A673 (cell line): ENCODE measurements around the gene HDGF. TPM values are rescaled to one million over a fixed set of nuclear protein-coding genes. Genes with fewer than 3 reads are reported as not detected.
A peak's percentile ranks its signal among the peaks of the same experiment; 100 is the strongest.

Experiments used
- BruUV-seq: library from RNA; stranded (reverse); fragments of 400-500 nt; replicated peaks from 2 replicates; lab custom pipeline; 2021; lab: Mats Ljungman, UMichigan
- CTCF ChIA-PET: fragments of 300-600 bp; sonication (Branson Sonifier 250); formaldehyde crosslinking; loops from one replicate; lab custom pipeline; 2022; ENCODE audit warnings: antibody characterized with exemption; lab: Charles Lee
- POLR2A ChIA-PET: fragments of 300-600 bp; sonication (Branson Sonifier 250); formaldehyde crosslinking; loops from one replicate; lab custom pipeline; 2022; ENCODE audit warnings: antibody characterized with exemption; ENCODE audit not compliant: low non-redundant PET; lab: Charles Lee
- DNase-seq: peaks from one replicate; pipeline ENCODE4 v3.0.0-alpha.2; 2015; ENCODE audit warnings: low spot score
- H3K27ac ChIP-seq: fragments of 200-600 bp; sonication (generic); 2 replicates; pipeline ENCODE4 v1.5.1; 2016; ENCODE audit warnings: mixed run types, low read depth, mild to moderate bottlenecking, mixed read lengths, antibody characterized with exemption, low read length; ENCODE audit not compliant: poor library complexity, severe bottlenecking
- H3K27me3 ChIP-seq: fragments of 200-600 bp; sonication (generic); replicated peaks from 2 replicates; pipeline ENCODE4 v1.6.1; 2017; ENCODE audit warnings: mixed run types, low read depth, mild to moderate bottlenecking, mixed read lengths, antibody characterized with exemption, low read length; ENCODE audit not compliant: insufficient read depth, poor library complexity
- H3K36me3 ChIP-seq: fragments of 200-600 bp; sonication (generic); 2 replicates; pipeline ENCODE4 v1.6.1; 2016; ENCODE audit warnings: mixed run types, mild to moderate bottlenecking, mixed read lengths, antibody characterized with exemption, low read length; ENCODE audit not compliant: insufficient read depth, poor library complexity, severe bottlenecking
- H3K4me1 ChIP-seq: fragments of 200-600 bp; sonication (generic); 2 replicates; pipeline ENCODE4 v1.6.1; 2017; ENCODE audit warnings: mixed run types, mild to moderate bottlenecking, mixed read lengths, antibody characterized with exemption, low read length; ENCODE audit not compliant: insufficient read depth, poor library complexity, severe bottlenecking
- H3K4me3 ChIP-seq: fragments of 200-600 bp; sonication (generic); 2 replicates; pipeline ENCODE4 v1.5.1; 2016; ENCODE audit warnings: low read depth, mixed run types, mild to moderate bottlenecking, mixed read lengths, low read length; ENCODE audit not compliant: poor library complexity, severe bottlenecking
- H3K9me3 ChIP-seq: fragments of 200-600 bp; sonication (generic); 2 replicates; pipeline ENCODE4 v1.6.1; 2016; ENCODE audit warnings: mixed run types, low read depth, mild to moderate bottlenecking, mixed read lengths, antibody characterized with exemption, low read length; ENCODE audit not compliant: poor library complexity, severe bottlenecking
- CTCF ChIP-seq: fragments of 300-800, 200-600 bp; sonication (generic); conservative IDR thresholded peaks from 2 replicates; pipeline ENCODE4 v1.5.1; 2017; ENCODE audit warnings: low read depth, mild to moderate bottlenecking, antibody characterized with exemption, low read length, moderate library complexity, mixed read lengths
- EZH2 ChIP-seq: fragments of 200-600 bp; sonication (generic); IDR thresholded peaks from 2 replicates; pipeline ENCODE4 v1.6.1; 2017; ENCODE audit warnings: borderline replicate concordance, low read depth, mild to moderate bottlenecking, mixed read lengths, antibody characterized with exemption, low read length; ENCODE audit not compliant: poor library complexity, severe bottlenecking
- intact Hi-C: fragments of 100-400 bp; cut with micrococcal nuclease; formaldehyde crosslinking; loops from one replicate; pipeline ENCODE4 v1.10.0; 2022; ENCODE audit not compliant: unreplicated experiment
- total RNA-seq: library from RNA; stranded (reverse); gene quantifications from 2 replicates; pipeline ENCODE4 v1.2.3, GENCODE V29; 2021

HDGF gene
- total RNA-seq, 1 experiment from 2014 or later, result 536 TPM

GRCh38 chr1:156772728-156773497 is 21.4 kb upstream of the HDGF start:
- TF ChIP-seq CTCF (no peak), EZH2 (no peak)
- no TSS peak for BruUV-seq
- H3K4me3 ChIP-seq, result no peak overlapping the region
- CTCF ChIA-PET, result no interaction called here
- no peak for DNase-seq
- intact Hi-C loops, result no loop called here
- no peaks in the 10 kb centered on the region for H3K9me3 ChIP-seq
- H3K27me3 ChIP-seq, result no peaks in the 10 kb centered on the region
- H3K4me1 ChIP-seq, result peaks cover 15% of the 10 kb centered on the region
- peak overlapping the region; percentile 32 for H3K27ac ChIP-seq
- POLR2A ChIA-PET, result interaction anchor here (0.6 kb wide), 1 partner anchor 32 kb away, joined by 3 read pairs; the partner anchor contains the start of gene MRPL24
- H3K36me3 ChIP-seq, result peaks cover 11% of the 10 kb centered on the region

- DNase-seq, result no peak
- Histone ChIP-seq H3K36me3 (peaks cover 11% of the 10 kb centered on the region), H3K4me3 (no peak overlapping the region), H3K27me3 (no peaks in the 10 kb centered on the region), H3K27ac (no peak overlapping the region), H3K4me1 (peaks cover 11% of the 10 kb centered on the region), H3K9me3 (no peaks in the 10 kb centered on the region)
- POLR2A ChIA-PET, result no interaction called here
- TF ChIP-seq CTCF (no peak), EZH2 (no peak)
- CTCF ChIA-PET, result no interaction called here
- no TSS peak for BruUV-seq
- intact Hi-C loops, result no loop called here
These were observed 20.7 kb upstream of the HDGF start for GRCh38 chr1:156772222-156772621.

GRCh38 chr1:156768610-156769295 is 17.3 kb upstream of the HDGF start:
- intact Hi-C loops, result loop anchor here (2.0 kb wide), 1 partner anchor 40 kb away; the partner anchor contains the start of genes ISG20L2 and METTL25B
- no peak for DNase-seq
- CTCF ChIA-PET, result interaction anchor here (1.0 to 1.2 kb wide), 2 partner anchors 43 to 79 kb away, joined by 3 to 4 read pairs; no protein-coding TSS in a partner anchor
- BruUV-seq, result no TSS peak
- Histone ChIP-seq H3K9me3 (no peaks in the 10 kb centered on the region), H3K4me1 (peaks cover 14% of the 10 kb centered on the region), H3K27ac (peak overlapping the region; percentile 94), H3K27me3 (no peaks in the 10 kb centered on the region), H3K4me3 (peak overlapping the region; percentile 89), H3K36me3 (peaks cover 8% of the 10 kb centered on the region)
- TF ChIP-seq CTCF, result no peak
- TF ChIP-seq EZH2, result no peak
- POLR2A ChIA-PET, result interaction anchor here (0.6 kb wide), 1 partner anchor 267 kb away, joined by 3 read pairs; no protein-coding TSS in a partner anchor
